CD4-positive, CD25-positive, alpha-beta regulatory T cell (primary cell): ENCODE measurements around the gene ATOH8. TPM values are rescaled to one million over a fixed set of nuclear protein-coding genes. Genes with fewer than 3 reads are reported as not detected.

Source experiments
- ATAC-seq, 2 donors: fragments of 150-1000 bp; cut with Tn5 transposase; one replicate each; pipeline ENCODE4 v1.10.0; 2021; ENCODE audit warnings: low read depth in 2 of 2, moderate number of reproducible peaks in 2 of 2, moderate library complexity in 1 of 2
- DNase-seq, 3 donors: peaks; one replicate each; pipeline versions ENCODE4 v3.0.0 to v3.0.0-alpha.2; 2012 to 2022; ENCODE audit warnings: mixed read lengths in 1 of 3
- H3K27ac ChIP-seq: one replicate; pipeline ENCODE4 v1.7.0; 2013; ENCODE audit warnings: mild to moderate bottlenecking, low read length; ENCODE audit not compliant: insufficient read depth, poor library complexity, severe bottlenecking
- H3K27me3 ChIP-seq: one replicate; pipeline ENCODE4 v1.7.0; 2013; ENCODE audit warnings: low read length; ENCODE audit not compliant: control insufficient read depth, insufficient read depth
- H3K36me3 ChIP-seq: one replicate; pipeline ENCODE4 v1.7.0; 2013; ENCODE audit warnings: mild to moderate bottlenecking, low read length, moderate library complexity; ENCODE audit not compliant: control insufficient read depth, insufficient read depth
- H3K4me1 ChIP-seq: 2 replicates; pipeline ENCODE4 v1.7.0; 2013; ENCODE audit warnings: mild to moderate bottlenecking, low read length; ENCODE audit not compliant: insufficient read depth, control insufficient read depth, poor library complexity, severe bottlenecking
- H3K4me3 ChIP-seq: one replicate; pipeline ENCODE4 v1.7.0; 2013; ENCODE audit warnings: low read depth, mild to moderate bottlenecking, low read length, moderate library complexity
- H3K9me3 ChIP-seq, 2 experiments: 1 replicate in 1 of 2; 2 replicates in 1 of 2; pipeline ENCODE4 v1.7.0; 2013; ENCODE audit warnings: low read length in 2 of 2, mild to moderate bottlenecking in 1 of 2, moderate library complexity in 1 of 2; ENCODE audit not compliant: control insufficient read depth in 2 of 2
- H3K27ac Mint-ChIP-seq, 3 donors: one replicate each; pipeline ENCODE4 v1.8.0; 2020 to 2022; ENCODE audit warnings: mild to moderate bottlenecking in 3 of 3, mixed read lengths in 3 of 3, moderate library complexity in 2 of 3
- H3K27me3 Mint-ChIP-seq: one replicate; pipeline ENCODE4 v1.8.0; 2022; ENCODE audit warnings: mild to moderate bottlenecking, mixed read lengths
- H3K36me3 Mint-ChIP-seq: one replicate; pipeline ENCODE4 v1.8.0; 2020; ENCODE audit warnings: mixed read lengths
- H3K4me1 Mint-ChIP-seq, 4 donors: one replicate each; pipeline ENCODE4 v1.8.0; 2020 to 2022; ENCODE audit warnings: mixed read lengths in 4 of 4, mild to moderate bottlenecking in 1 of 4
- H3K4me3 Mint-ChIP-seq, 4 donors: one replicate each; pipeline ENCODE4 v1.8.0; 2020 to 2022; ENCODE audit warnings: mild to moderate bottlenecking in 4 of 4, mixed read lengths in 4 of 4, moderate library complexity in 3 of 4
- H3K9me3 Mint-ChIP-seq, 7 donors: one replicate each; pipeline ENCODE4 v1.8.0; 2020 to 2022; ENCODE audit warnings: mixed read lengths in 7 of 7, mild to moderate bottlenecking in 3 of 7, moderate library complexity in 2 of 7
- polyA plus RNA-seq, 4 donors: library from polyadenylated mRNA; unstranded; fragments of 300-500 nt; fragmentation: Illumina TruSeq; gene quantifications; one replicate each; pipeline ENCODE4 v1.2.3, GENCODE V29; 2021
- total RNA-seq: library from RNA; stranded (reverse); gene quantifications from one replicate; pipeline ENCODE4 v1.2.3, GENCODE V29; 2022

ATOH8 gene
- total and polyA plus RNA-seq, 5 donors from 2014 or later: not detected

DNA sequence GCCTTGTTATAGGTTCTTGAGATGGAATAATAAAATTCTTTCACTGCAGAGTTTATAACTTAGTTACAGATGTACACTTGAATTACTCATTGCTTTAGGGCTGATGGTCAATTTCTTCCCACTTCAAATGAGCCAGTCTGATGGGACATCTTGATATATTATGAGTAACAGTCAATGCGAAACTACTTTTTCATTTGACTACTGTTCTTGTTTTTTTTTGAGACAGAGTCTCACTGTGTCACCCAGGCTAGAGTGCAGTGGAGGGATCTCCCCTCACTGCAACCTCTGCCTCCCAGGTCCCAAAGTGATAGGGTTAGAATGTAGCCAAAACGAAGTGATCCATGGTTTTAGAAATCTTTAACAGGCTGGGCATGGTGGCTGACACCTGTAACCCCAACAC, 77.9 kb downstream of the ATOH8 start:
- Histone ChIP-seq H3K27ac (no peak overlapping the region), H3K27me3 (peaks cover under 1% of the 10 kb centered on the region), H3K9me3 (no peaks in the 10 kb centered on the region), H3K36me3 (no peaks in the 10 kb centered on the region), H3K4me3 (no peak overlapping the region), H3K4me1 (peaks cover 6% of the 10 kb centered on the region)
- Mint-ChIP-seq H3K36me3 (no peaks in the 10 kb centered on the region), H3K9me3 (peaks cover 0 to 5% (median 0%) of the 10 kb centered on the region in 7 donors), H3K4me3 (no peak overlapping the region), H3K27me3 (peaks cover 6% of the 10 kb centered on the region), H3K27ac (peak overlapping the region in 1 of 3 donors; percentile 39), H3K4me1 (peaks cover 17 to 27% (median 19%) of the 10 kb centered on the region in 4 donors)
- ATAC-seq: no peak
- DNase-seq: no peak

DNA sequence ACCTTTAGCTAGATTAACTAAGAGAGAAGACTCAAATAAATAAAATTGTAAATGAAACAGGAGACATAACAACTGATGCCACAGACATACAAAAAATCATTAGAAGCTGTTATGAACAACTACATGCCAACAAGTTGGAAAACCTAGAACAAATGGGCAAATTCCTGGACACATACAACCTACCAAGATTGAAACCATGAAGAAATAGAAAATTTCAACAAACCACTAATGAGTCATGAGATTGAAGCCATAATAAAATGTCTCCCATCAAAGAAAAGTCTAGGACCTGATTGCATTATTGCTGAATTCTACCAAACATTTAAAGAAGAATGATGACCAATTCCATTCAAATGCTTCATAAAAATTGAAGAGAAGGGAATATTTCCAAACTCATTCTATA, 80.7 kb downstream of the ATOH8 start:
- H3K4me3 Mint-ChIP-seq: no peak overlapping the region
- H3K9me3 ChIP-seq: no peaks in the 10 kb centered on the region
- H3K36me3 Mint-ChIP-seq: peaks cover 8% of the 10 kb centered on the region
- no peaks in the 10 kb centered on the region for H3K27me3 ChIP-seq
- no peak overlapping the region for H3K4me3 ChIP-seq
- no peaks in the 10 kb centered on the region for H3K27me3 Mint-ChIP-seq
- H3K27ac ChIP-seq: no peak overlapping the region
- DNase-seq (no peak), ATAC-seq (no peak)
- H3K36me3 ChIP-seq: peaks cover 1% of the 10 kb centered on the region
- peaks cover 6 to 21% (median 15%) of the 10 kb centered on the region in 4 donors for H3K4me1 Mint-ChIP-seq
- H3K9me3 Mint-ChIP-seq: peaks cover 0 to 5% (median 1%) of the 10 kb centered on the region in 7 donors
- no peaks in the 10 kb centered on the region for H3K4me1 ChIP-seq
- H3K27ac Mint-ChIP-seq: no peak overlapping the region

Other genes starting within 250 kb of the ATOH8 start
- 137 TPM for gene MAT2A, start 214.8 kb upstream of the ATOH8 start, total RNA-seq
- gene MAT2A, start 214.8 kb upstream of the ATOH8 start, polyA plus RNA-seq: 100 to 1,000 TPM in 3 of 4 donors, 10 to 100 TPM in 1; 82.2 to 141 (median 108) TPM
- gene GGCX, start 192.5 kb upstream of the ATOH8 start, total RNA-seq: 20.0 TPM
- gene GGCX, start 192.5 kb upstream of the ATOH8 start, polyA plus RNA-seq: 10 to 100 TPM; 16.7 to 28.1 (median 17.7) TPM
- gene VAMP8, start 176.4 kb upstream of the ATOH8 start, total RNA-seq: 105 TPM
- 100 to 1,000 TPM; 393 to 484 (median 437) TPM for gene VAMP8, start 176.4 kb upstream of the ATOH8 start, polyA plus RNA-seq
- gene VAMP5, start 169.6 kb upstream of the ATOH8 start, total RNA-seq: 54.8 TPM
- 100 to 1,000 TPM; 155 to 215 (median 185) TPM for gene VAMP5, start 169.6 kb upstream of the ATOH8 start, polyA plus RNA-seq
- 47.0 TPM for gene RNF181, start 158.2 kb upstream of the ATOH8 start, total RNA-seq
- gene RNF181, start 158.2 kb upstream of the ATOH8 start, polyA plus RNA-seq: 100 to 1,000 TPM; 233 to 297 (median 251) TPM
- gene TMEM150A, start 151.3 kb upstream of the ATOH8 start, total RNA-seq: 4.9 TPM
- gene TMEM150A, start 151.3 kb upstream of the ATOH8 start, polyA plus RNA-seq: 10 to 100 TPM in 1 of 4 donors, 1 to 10 TPM in 3; 8.0 to 11.3 (median 9.1) TPM
- 43.9 TPM for gene C2orf68, start 141.9 kb upstream of the ATOH8 start, total RNA-seq
- 10 to 100 TPM; 17.4 to 20.6 (median 18.7) TPM for gene C2orf68, start 141.9 kb upstream of the ATOH8 start, polyA plus RNA-seq
- gene USP39, start 137.8 kb upstream of the ATOH8 start, total RNA-seq: 62.6 TPM
- gene USP39, start 137.8 kb upstream of the ATOH8 start, polyA plus RNA-seq: 10 to 100 TPM; 67.1 to 86.0 (median 74.0) TPM
- not detected for gene SFTPB, start 85.8 kb upstream of the ATOH8 start, total RNA-seq
- gene SFTPB, start 85.8 kb upstream of the ATOH8 start, polyA plus RNA-seq: not detected
- gene GNLY, start 59.6 kb upstream of the ATOH8 start, total RNA-seq: 2.4 TPM
- gene GNLY, start 59.6 kb upstream of the ATOH8 start, polyA plus RNA-seq: 10 to 100 TPM in 1 of 4 donors, 1 to 10 TPM in 3; 6.4 to 10.9 (median 9.2) TPM
- 25.8 TPM for gene ST3GAL5, start 135.0 kb downstream of the ATOH8 start, total RNA-seq
- 10 to 100 TPM; 11.3 to 15.1 (median 13.5) TPM for gene ST3GAL5, start 135.0 kb downstream of the ATOH8 start, polyA plus RNA-seq